GM11168 (cell line): ENCODE results near the gene CDKN1B.

Experiments used
- in situ Hi-C: fragments of 300-500 bp; cut with MboI; formaldehyde crosslinking; loops from one replicate; pipeline ENCODE4 v1.12.0; 2022; ENCODE audit warnings: low sequenced_read_pairs; ENCODE audit not compliant: unreplicated experiment

CDKN1B gene

GRCh38 chr12:12745576-12746211, 28.5 kb downstream of the CDKN1B start:
- in situ Hi-C loops: no loop called here

- in situ Hi-C loops: no loop called here
These were observed 30.1 kb downstream of the CDKN1B start for GRCh38 chr12:12747278-12747677.

- in situ Hi-C loops: no loop called here
These were observed 30.9 kb downstream of the CDKN1B start for GRCh38 chr12:12748044-12748443.

GRCh38 chr12:12749433-12749832, 32.3 kb downstream of the CDKN1B start:
- in situ Hi-C loops: no loop called here

DNA sequence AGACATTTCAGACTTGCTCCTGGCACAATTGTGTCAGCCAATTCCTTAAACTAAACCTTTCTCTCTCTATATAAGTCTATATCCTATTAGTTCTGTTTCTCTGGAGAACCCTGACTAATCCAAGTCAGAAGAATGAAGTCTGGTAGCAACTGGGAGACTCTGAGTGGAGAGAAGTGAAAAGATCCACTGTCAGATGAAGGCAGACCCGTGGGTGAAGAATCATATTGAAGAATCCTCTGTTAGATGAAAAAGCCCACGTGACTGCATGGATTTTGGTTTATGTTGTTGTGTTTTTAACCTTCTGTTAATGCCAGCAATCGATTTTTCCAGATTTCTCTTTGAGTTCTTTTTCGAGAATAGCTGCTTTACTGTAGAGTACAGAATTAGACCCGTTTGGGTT, 38.8 kb downstream of the CDKN1B start:
- in situ Hi-C loops: no loop called here

GRCh38 chr12:12757121-12757520, 40.0 kb downstream of the CDKN1B start:
- in situ Hi-C loops: no loop called here

- in situ Hi-C loops: no loop called here
These were observed 42.2 kb downstream of the CDKN1B start for GRCh38 chr12:12759234-12759915.

GRCh38 chr12:12764824-12765223, 47.7 kb downstream of the CDKN1B start:
- in situ Hi-C loops: loop anchor here (10.0 kb wide), 1 partner anchor 440 kb away; no protein-coding TSS in a partner anchor

GRCh38 chr12:12770262-12770661, 53.1 kb downstream of the CDKN1B start:
- in situ Hi-C loops: no loop called here
